IPS DF 19.7 (cell line): ENCODE data around the gene SUGP2.
A peak's percentile ranks its signal among the peaks of the same experiment; 100 is the strongest.

Source experiments
- DNase-seq: peaks from one replicate; pipeline ENCODE4 v3.0.0-alpha.2; 2013; ENCODE audit warnings: low read depth, low spot score

Gene SUGP2

DNA sequence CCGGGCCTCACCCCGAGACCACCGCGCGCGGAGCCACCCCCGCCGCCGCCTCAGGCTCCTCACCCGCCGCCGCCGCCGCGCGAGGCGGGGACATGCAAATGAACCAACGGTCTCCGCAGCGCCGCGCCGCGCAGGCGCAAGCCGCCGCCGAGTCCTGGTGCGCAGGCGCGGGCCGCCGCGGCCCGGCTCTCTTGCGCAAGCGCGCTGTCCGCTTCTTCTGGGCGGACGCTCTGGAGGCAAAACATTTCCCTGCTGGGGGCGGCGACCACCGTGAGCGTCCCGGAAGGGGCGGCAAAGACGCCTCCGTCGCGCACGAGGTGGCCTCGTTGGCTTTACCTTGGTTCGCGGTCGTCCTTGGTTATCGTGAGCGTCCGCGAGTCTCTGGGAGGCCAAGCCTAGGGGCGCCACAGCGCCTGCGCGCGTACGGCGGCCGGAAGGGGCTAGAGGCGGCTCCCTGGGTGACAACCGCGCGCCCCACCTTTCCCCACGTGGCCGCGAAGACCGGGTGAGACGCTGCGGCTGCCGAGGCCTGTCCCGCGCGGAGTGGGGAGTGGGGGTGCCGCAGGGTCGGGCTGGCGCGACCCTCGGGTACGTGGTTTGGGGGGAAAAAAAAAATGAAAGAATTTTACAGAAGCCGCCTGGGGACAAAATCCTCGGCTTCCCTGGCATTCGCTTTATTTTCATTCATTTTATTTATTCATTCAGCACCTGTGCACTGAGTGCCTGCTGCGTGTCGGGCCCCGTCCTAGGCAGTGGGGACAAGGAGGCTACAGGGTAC is at the start of gene SUGP2, which contains the start of gene ARMC6:
SUGP2 (minus strand) TSS at position 92 of the 778 bp plus-strand sequence. CDS start 2,446 bp downstream, outside the sequence.
ARMC6 (plus strand) TSS at position 178 of the 778 bp plus-strand sequence. CDS start 607 bp downstream, outside the sequence.
- DNase-seq = no peak

GRCh38 chr19:19081642-19082151 is 48.4 kb upstream of the SUGP2 start:
- no peak for DNase-seq

GRCh38 chr19:19079571-19079970 is 46.3 kb upstream of the SUGP2 start:
- DNase-seq = no peak

- no peak for DNase-seq
These were observed 45.5 kb upstream of the SUGP2 start for GRCh38 chr19:19078801-19079200.

GRCh38 chr19:19077103-19077502 is 43.8 kb upstream of the SUGP2 start:
- no peak for DNase-seq

GRCh38 chr19:19076476-19076875 is 43.2 kb upstream of the SUGP2 start:
- DNase-seq = no peak

DNA sequence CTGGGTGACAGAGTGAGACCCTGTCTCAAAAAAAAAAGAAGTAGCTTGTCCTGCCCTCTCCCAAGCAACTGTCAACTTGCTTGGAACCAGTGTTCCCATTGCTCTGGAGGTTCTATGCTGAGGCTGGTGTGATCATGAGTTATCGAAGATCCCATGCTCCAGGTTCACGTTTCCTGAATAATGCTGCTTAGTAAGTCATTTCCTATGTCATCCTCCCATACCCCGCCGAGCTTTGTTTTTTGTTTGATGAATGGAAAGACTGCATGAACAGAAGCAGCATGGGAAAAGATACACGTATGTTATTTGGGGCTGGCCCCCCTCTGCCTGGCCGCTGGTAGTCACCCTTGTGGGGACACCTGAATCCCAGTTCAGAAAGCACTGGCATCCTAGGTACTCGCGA is 41.8 kb upstream of the SUGP2 start:
- DNase-seq = no peak

GRCh38 chr19:19074196-19074882 is 41.0 kb upstream of the SUGP2 start:
- DNase-seq = no peak

DNA sequence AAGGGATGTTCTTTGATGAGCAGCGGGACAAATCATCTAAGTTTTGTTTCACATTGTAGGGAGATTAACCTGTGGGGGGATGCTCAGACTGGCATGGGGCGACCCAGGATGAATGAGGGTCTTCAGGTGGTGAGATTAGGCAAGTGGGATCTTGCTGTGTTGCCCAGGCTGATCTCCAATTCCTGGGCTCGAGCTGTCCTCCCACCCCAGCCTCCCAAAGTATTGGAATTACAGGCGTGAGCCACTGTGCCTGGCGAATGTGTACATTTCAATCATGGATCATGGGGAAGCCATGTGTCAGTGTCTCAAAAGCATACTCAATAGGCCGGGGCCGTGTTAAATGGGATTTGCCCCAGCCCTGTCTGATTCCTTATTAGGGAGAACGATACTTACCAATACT is 38.6 kb upstream of the SUGP2 start:
- DNase-seq = no peak

DNA sequence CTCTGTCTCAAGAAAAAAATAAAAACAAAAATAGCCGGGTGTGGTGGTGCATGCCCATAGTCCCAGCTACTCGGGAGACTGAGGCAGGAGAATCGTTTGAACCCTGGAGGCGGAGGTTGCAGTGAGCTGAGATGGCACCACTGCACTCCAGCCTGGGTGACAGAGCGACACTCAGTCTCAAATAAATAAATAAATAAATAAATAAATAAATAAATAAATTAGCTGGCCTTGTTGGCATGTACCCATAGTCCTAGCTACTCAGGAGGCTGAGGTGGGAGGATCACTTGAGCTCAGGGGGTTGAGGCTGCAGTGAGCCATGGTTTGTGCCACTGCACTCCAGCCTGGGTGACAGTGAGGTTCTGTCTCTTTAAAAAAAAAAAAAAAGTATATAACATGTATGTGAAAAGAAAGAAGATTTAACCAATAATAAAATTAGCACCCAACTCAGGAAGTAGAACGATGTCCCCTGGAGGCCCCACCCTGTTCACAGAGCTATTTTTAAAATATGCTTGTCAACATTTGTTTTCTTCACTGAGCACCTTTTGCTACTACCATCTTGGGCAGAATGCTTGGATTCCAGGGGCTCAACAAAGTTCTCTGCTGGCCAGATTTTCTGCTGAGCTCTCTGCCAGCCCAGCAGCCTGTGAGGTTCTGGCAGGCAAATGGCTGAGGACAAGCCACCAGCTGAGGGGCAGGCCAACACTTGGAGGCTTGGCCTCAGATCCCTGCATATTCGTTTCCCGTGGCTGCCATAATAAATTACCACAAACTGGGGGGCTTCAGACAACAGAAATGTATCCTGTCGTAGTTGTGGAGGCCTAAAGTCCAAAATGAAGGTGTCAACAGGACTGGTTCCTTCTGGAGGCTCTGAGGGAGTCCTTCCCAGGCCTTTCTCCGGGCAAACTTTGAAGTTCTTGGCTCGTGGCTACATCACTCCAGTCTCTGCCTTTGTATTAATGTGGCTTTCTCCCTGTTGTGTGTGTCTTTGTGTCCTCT is 35.6 kb upstream of the SUGP2 start:
- no peak for DNase-seq

GRCh38 chr19:19067276-19068072 is 34.2 kb upstream of the SUGP2 start:
- no peak for DNase-seq

- no peak for DNase-seq
These were observed 31.8 kb upstream of the SUGP2 start for GRCh38 chr19:19064811-19065745.

- DNase-seq = no peak
These were observed 30.9 kb upstream of the SUGP2 start for GRCh38 chr19:19064098-19064722.

DNA sequence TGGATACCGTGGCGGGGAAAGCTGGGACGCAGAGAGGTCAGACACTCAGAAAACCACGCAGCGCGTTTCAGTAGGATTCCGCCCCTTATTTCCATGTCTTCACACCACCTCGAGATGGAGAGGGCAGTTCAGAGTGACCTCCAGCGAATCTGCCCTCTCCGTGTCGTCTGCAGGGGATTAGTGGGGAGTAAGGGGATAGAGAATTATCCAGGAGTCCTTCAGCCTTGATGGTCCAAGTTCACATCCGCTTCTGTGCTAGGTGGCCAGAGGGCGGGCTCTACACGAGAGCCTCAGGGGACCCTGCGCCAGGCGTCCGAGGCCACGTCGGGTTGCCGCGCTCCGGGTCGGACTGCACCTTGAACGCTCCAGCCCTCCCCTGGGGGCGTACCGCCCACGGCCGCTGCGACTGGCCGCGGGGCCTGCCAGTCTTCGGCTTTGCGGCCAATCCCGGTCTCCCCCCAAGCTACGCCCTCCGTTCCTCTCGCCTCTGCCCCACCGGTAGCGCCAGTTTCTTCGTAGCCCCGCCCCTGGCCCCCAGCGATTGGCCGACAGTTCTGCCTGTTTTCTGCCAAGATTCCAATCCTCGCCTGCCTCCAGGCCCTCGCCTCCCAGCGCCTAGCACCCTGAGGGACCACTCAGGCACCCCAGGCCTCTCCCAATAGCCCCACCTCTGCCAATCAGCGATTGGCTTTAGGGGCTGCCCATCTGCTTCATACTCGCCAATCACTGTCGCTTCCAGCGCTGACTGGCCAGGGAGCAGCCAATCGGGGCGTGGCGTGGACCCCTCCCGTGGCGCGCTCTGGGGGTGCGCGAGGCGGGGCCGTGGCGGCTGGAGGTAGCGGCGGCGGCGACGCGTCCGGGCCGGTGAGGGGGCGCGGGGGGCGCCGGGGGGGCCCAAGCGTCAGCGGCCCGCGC is 30.1 kb upstream of the SUGP2 start, which contains the start of gene SLC25A42:
SLC25A42 (plus strand) TSS at position 812 of the 915 bp plus-strand sequence. CDS start 32,131 bp downstream, outside the sequence.
- peak; percentile 96 for DNase-seq

DNA sequence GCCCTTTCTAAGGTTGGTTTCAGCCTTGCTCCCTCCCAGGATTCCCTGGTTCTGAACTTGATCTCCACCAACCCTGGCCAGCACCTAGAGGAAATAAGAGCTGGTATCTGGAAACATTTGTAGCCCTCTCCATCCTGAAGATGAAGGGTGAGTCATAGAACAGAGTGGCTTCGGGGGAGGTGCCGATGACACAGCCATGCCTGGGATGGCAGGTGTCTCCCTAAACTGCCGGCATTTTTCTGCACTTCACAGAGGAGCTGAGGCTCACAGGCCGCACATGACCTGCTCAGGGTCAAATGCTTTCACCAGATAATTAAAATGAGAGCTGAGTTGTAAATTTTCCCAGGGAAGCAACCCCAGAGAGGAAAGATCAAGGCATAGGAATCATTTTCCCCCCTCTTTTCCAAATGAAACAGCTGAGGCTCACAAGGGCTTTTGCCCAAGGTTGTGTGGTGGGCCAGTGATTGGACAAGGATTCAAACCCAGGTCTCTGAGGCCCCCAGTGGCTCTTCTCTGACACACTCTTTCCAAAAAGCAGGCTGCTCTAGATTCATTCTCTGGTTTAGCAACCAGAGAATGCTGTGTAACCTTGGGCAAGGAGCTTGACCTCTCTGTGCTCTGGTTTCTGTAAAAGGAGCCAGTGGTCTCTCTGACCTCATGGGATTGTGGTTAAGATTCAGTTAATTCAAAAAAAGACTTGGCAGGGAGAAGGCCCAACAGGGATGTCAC is 29.3 kb upstream of the SUGP2 start:
- no peak for DNase-seq

DNA sequence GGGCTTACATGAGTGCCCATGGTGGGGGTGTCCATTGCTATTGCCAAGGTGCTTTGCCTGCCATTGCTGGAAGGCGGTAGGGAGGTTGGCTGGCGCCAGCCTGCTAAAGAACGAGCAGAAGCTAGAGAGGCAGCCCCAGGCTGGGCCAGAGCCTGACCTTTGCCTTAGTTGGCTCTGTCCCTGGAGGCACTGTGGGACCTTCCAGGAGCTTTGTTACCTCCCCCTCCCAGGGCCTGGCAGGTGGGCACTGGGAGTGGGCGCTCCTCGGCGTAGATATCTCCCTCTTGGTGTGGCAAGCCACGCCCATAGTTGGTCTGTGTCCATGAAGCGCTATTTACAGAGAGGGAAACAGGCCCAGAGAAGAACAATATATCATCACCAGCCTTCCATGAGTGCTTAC is 28.2 kb upstream of the SUGP2 start:
- no peak for DNase-seq
